AG10803 (cell line): ENCODE measurements around the gene FAM78A.

Experiments
- DNase-seq: peaks from one replicate; pipeline ENCODE4 v3.0.0; 2010; ENCODE audit warnings: low read depth
- H3K4me3 ChIP-seq: 2 replicates; pipeline ENCODE4 v1.5.1; 2011; ENCODE audit warnings: mild to moderate bottlenecking, low read length, control low read depth
- TF ChIP-seq, protein P1 (sequence below): conservative IDR thresholded peaks from 2 replicates; pipeline ENCODE4 v1.5.1; 2011; ENCODE audit warnings: mild to moderate bottlenecking, low read length, control low read depth, inconsistent platforms

The FAM78A gene

GRCh38 chr9:131299961-131300347, 23.6 kb upstream of the FAM78A start:
- DNase-seq, result no peak
- TF ChIP-seq, protein P1, sequence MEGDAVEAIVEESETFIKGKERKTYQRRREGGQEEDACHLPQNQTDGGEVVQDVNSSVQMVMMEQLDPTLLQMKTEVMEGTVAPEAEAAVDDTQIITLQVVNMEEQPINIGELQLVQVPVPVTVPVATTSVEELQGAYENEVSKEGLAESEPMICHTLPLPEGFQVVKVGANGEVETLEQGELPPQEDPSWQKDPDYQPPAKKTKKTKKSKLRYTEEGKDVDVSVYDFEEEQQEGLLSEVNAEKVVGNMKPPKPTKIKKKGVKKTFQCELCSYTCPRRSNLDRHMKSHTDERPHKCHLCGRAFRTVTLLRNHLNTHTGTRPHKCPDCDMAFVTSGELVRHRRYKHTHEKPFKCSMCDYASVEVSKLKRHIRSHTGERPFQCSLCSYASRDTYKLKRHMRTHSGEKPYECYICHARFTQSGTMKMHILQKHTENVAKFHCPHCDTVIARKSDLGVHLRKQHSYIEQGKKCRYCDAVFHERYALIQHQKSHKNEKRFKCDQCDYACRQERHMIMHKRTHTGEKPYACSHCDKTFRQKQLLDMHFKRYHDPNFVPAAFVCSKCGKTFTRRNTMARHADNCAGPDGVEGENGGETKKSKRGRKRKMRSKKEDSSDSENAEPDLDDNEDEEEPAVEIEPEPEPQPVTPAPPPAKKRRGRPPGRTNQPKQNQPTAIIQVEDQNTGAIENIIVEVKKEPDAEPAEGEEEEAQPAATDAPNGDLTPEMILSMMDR, result no peak
- H3K4me3 ChIP-seq, result no peak overlapping the region

DNA sequence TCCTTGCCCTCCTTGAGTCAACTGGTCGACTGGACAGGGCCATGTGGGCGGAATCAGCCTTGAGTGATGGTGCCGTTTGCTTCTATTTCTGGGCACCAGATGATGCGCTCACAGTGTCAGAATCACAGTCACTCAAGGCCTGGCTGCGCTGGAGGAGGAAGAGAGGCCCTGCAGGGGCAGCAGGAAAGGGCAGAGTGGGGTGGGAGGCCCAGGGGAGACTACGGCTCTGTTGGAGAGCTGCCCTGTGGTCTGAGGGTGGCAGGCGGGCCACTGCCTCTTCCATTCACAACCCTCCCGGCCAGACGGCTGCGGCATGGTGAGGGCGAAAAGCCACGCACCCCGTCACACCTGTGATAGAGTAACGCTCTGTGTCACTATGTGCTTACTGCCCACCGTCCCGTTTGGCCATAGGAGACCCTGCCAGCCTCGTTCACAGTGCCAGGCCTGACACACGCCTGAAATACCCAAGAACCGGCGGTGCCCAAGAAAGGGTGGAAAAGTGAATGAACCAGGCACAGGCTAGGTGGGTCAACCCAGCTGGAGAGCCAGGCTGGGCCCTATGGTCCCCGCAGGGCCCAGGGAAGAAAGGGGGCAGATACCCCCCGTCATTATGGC, 23.1 kb upstream of the FAM78A start:
- H3K4me3 ChIP-seq, result no peak overlapping the region
- TF ChIP-seq, protein P1, result no peak
- DNase-seq, result no peak

GRCh38 chr9:131298816-131299215, 22.5 kb upstream of the FAM78A start:
- H3K4me3 ChIP-seq, result no peak overlapping the region
- TF ChIP-seq, protein P1, result no peak
- DNase-seq, result no peak

DNA sequence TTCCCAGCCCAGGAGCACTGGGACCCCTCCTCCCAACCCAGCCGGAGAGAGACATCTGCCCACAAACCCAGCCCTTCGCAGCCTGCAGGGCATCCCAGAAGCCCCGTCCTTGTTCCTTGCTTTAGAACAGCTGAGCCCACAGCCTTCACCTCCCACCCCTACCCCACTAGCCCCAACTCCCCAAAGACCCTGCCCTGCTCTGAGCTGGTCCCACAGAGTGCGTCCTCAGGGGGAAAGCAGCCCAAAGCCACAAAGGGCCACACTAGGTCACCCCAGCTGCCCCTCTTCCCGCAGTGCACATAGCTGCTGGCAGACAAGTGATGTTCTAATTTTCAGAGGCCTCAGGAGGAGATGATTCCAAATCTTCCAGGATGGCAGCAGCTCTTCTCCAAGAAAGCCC, 22.0 kb upstream of the FAM78A start:
- TF ChIP-seq, protein P1, result no peak
- H3K4me3 ChIP-seq, result no peak overlapping the region
- DNase-seq, result no peak

DNA sequence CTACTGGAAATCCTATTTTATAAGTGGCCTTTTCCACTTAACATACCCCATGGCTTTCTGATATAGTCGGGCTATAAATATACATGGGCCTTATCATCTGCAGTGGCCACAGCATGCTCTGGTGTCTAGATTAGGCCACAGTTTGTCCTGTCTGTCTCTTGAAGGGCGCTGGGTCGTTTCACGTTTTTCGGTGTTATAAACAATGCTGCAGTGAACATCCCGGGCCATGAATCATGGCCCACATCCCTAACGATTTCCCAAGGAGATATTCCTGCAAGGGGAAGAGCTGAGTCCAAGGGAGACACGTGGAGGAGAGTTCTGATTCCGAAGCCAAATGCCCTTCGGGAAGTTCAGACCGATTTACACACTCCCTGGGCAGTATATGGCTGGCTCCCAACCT, 21.6 kb upstream of the FAM78A start:
- no peak overlapping the region for H3K4me3 ChIP-seq
- DNase-seq, result no peak
- TF ChIP-seq, protein P1, result no peak

DNA sequence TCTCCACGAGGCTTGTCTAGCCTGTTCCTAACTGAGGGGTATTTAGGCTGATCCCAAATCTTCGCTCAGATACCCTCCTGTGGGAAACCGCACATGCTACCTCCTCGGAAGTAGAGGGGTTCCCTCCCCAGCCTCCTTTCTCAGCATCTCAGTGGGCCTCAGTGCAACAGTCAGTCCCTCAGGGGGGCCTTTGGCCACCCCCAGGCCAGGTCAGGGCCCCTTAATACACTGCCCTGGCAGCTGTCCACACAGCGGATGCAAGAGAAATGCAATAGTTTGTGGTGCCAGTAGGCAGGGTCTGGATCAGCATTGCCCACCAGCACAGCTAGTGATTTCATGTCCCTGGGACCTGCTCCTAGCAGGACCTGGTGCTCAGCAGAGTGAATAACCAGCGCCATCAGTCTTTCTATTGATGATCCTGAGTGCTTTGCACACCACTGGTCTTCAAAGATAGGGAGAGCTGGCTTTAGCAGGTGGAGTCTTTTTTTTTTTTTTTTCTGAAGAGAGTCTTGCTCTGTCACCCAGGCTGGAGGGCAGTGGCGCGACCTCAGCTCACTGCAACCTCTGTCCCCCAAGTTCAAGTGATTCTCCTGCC, 20.7 kb upstream of the FAM78A start:
- no peak overlapping the region for H3K4me3 ChIP-seq
- TF ChIP-seq, protein P1, result no peak
- no peak for DNase-seq

- TF ChIP-seq, protein P1, result no peak
- DNase-seq, result no peak
- no peak overlapping the region for H3K4me3 ChIP-seq
Observed at GRCh38 chr9:131296460-131296859, 20.1 kb upstream of the FAM78A start.
